GM06990 (cell line): Measurements from ENCODE around the gene AGFG1.

ENCODE experiments used
- DNase-seq: peaks from one replicate; pipeline ENCODE4 v3.0.0-alpha.2; 2011; ENCODE audit not compliant: insufficient read length; ENCODE audit errors: extremely low read depth
- H3K27me3 ChIP-seq: replicated peaks from 2 replicates; pipeline ENCODE4 v1.6.0; 2011; ENCODE audit warnings: low read length; ENCODE audit not compliant: control insufficient read depth, insufficient read depth
- H3K36me3 ChIP-seq: 2 replicates; pipeline ENCODE4 v1.5.1; 2011; ENCODE audit warnings: low read length; ENCODE audit not compliant: control insufficient read depth, insufficient read depth
- H3K4me3 ChIP-seq: replicated peaks from 2 replicates; pipeline ENCODE4 v1.5.1; 2011; ENCODE audit warnings: low read depth, mild to moderate bottlenecking, control low read depth, low read length
- CTCF ChIP-seq: IDR thresholded peaks from 2 replicates; pipeline ENCODE4 v1.5.1; 2011; ENCODE audit warnings: low read length, control low read depth, mild to moderate bottlenecking, inconsistent platforms; ENCODE audit not compliant: insufficient read depth, poor library complexity, severe bottlenecking

AGFG1 gene

GRCh38 chr2:227471924-227472264 lies at the start of gene AGFG1:
Gene AGFG1, plus strand, starts transcription at chr2:227472156. Its CDS starts 266 bp downstream, at chr2:227472422.
- DNase-seq = peak; percentile 77
- Histone ChIP-seq H3K4me3 (peak within 1 kb of the TSS; percentile 92), H3K27me3 (no peaks in the 10 kb centered on the region), H3K36me3 (no peaks in the 10 kb centered on the region)
- TF ChIP-seq CTCF = peak; percentile 99

GRCh38 chr2:227423656-227424499 lies 48.1 kb upstream of the AGFG1 start:
- TF ChIP-seq CTCF = no peak
- no peak for DNase-seq
- H3K4me3 ChIP-seq = no peak overlapping the region
- no peaks in the 10 kb centered on the region for H3K36me3 ChIP-seq
- no peaks in the 10 kb centered on the region for H3K27me3 ChIP-seq

GRCh38 chr2:227428731-227429285 lies 43.1 kb upstream of the AGFG1 start:
- no peaks in the 10 kb centered on the region for H3K36me3 ChIP-seq
- no peak for TF ChIP-seq CTCF
- DNase-seq = no peak
- no peaks in the 10 kb centered on the region for H3K27me3 ChIP-seq
- no peak overlapping the region for H3K4me3 ChIP-seq

GRCh38 chr2:227430639-227431038 lies 41.3 kb upstream of the AGFG1 start:
- H3K27me3 ChIP-seq = no peaks in the 10 kb centered on the region
- H3K36me3 ChIP-seq = no peaks in the 10 kb centered on the region
- no peak for DNase-seq
- no peak for TF ChIP-seq CTCF
- H3K4me3 ChIP-seq = no peak overlapping the region

- no peaks in the 10 kb centered on the region for H3K27me3 ChIP-seq
- TF ChIP-seq CTCF = no peak
- DNase-seq = no peak
- H3K4me3 ChIP-seq = no peak overlapping the region
- no peaks in the 10 kb centered on the region for H3K36me3 ChIP-seq
These were observed 38.8 kb upstream of the AGFG1 start for GRCh38 chr2:227433171-227433570.
